ENCODE data around the gene GNG8.
"Not testable (repeated sequence)": the region's sequence is repeated elsewhere in the genome, so short reads cannot be mapped to it uniquely, and the experiment has no call there.

The GNG8 gene

GRCh38 chr19:46634656-46635218 lies 1.3 kb downstream of the GNG8 start:
- Mint-ChIP-seq H3K36me3 (ENCODE audit: insufficient read depth) (peaks cover 4% of the 10 kb centered on the region), H3K27ac (no peak overlapping the region), H3K27me3 (peaks cover 17 to 41% of the 10 kb centered on the region in 2 donors), H3K4me3 (peak overlapping the region; percentile 61 to 68), H3K4me1 (ENCODE audit: low read depth in 2 of 2) (peaks cover 12 to 14% of the 10 kb centered on the region in 2 donors), H3K9me3 (no peaks in the 10 kb centered on the region)
- DNase-seq (no peak), ATAC-seq (replicated peaks) (no peak)

- H3K27ac Mint-ChIP-seq = peak overlapping the region; percentile 18 to 80
Observed at GRCh38 chr19:46634045-46634655, 1.9 kb downstream of the GNG8 start.

GRCh38 chr19:46633130-46633529 lies 2.9 kb downstream of the GNG8 start:
- no peaks in the 10 kb centered on the region for H3K9me3 Mint-ChIP-seq
- peaks cover 4% of the 10 kb centered on the region for H3K36me3 Mint-ChIP-seq (ENCODE audit: insufficient read depth)
- DNase-seq (no peak), ATAC-seq (replicated peaks) (no peak)
- H3K4me3 Mint-ChIP-seq = peak overlapping the region; percentile 61 to 66
- H3K27me3 Mint-ChIP-seq = peaks cover 18 to 54% of the 10 kb centered on the region in 2 donors
- H3K4me1 Mint-ChIP-seq (ENCODE audit: low read depth in 2 of 2) = peaks cover 12 to 14% of the 10 kb centered on the region in 2 donors
- H3K27ac Mint-ChIP-seq = peak overlapping the region; percentile 18 to 80

More at GRCh38 chr19:46634045-46634655, 1.9 kb downstream of the GNG8 start:
- peaks cover 12 to 14% of the 10 kb centered on the region in 2 donors for H3K4me1 Mint-ChIP-seq (ENCODE audit: low read depth in 2 of 2)
- peaks cover 17 to 44% of the 10 kb centered on the region in 2 donors for H3K27me3 Mint-ChIP-seq
- no peaks in the 10 kb centered on the region for H3K9me3 Mint-ChIP-seq
- H3K36me3 Mint-ChIP-seq (ENCODE audit: insufficient read depth) = peaks cover 4% of the 10 kb centered on the region
- DNase-seq (peak; percentile 82 to 88 (median 83)), ATAC-seq (replicated peaks) (peak; percentile 66)
- peak overlapping the region; percentile 61 to 68 for H3K4me3 Mint-ChIP-seq

- Mint-ChIP-seq H3K27ac (no peak overlapping the region), H3K36me3 (ENCODE audit: insufficient read depth) (peaks cover 4% of the 10 kb centered on the region), H3K4me3 (no peak overlapping the region), H3K9me3 (no peaks in the 10 kb centered on the region), H3K27me3 (peaks cover 25 to 71% of the 10 kb centered on the region in 2 donors), H3K4me1 (ENCODE audit: low read depth in 2 of 2) (peaks cover 12 to 14% of the 10 kb centered on the region in 2 donors)
- no peak for DNase-seq
- no peak for ATAC-seq (replicated peaks)
Observed at GRCh38 chr19:46631481-46631880, 4.5 kb downstream of the GNG8 start.

- ATAC-seq (replicated peaks) = no peak
- peaks cover 4% of the 10 kb centered on the region for H3K36me3 Mint-ChIP-seq (ENCODE audit: insufficient read depth)
Observed at GRCh38 chr19:46630586-46631205, 5.3 kb downstream of the GNG8 start.

GRCh38 chr19:46629546-46630025 lies 6.4 kb downstream of the GNG8 start:
- DNase-seq (no peak), ATAC-seq (replicated peaks) (no peak)
- Mint-ChIP-seq H3K27ac (no peak overlapping the region), H3K27me3 (peaks cover 29 to 90% of the 10 kb centered on the region in 2 donors), H3K36me3 (ENCODE audit: insufficient read depth) (peaks cover 4% of the 10 kb centered on the region), H3K9me3 (no peaks in the 10 kb centered on the region), H3K4me1 (ENCODE audit: low read depth in 2 of 2) (peaks cover 7 to 11% of the 10 kb centered on the region in 2 donors), H3K4me3 (no peak overlapping the region)

More at GRCh38 chr19:46630586-46631205, 5.3 kb downstream of the GNG8 start:
- no peak overlapping the region for H3K27ac Mint-ChIP-seq
- peaks cover 10 to 14% of the 10 kb centered on the region in 2 donors for H3K4me1 Mint-ChIP-seq (ENCODE audit: low read depth in 2 of 2)
- H3K4me3 Mint-ChIP-seq = no peak overlapping the region
- DNase-seq = no peak
- H3K27me3 Mint-ChIP-seq = peaks cover 25 to 79% of the 10 kb centered on the region in 2 donors
- H3K9me3 Mint-ChIP-seq = no peaks in the 10 kb centered on the region

GRCh38 chr19:46628970-46629369 lies 7.0 kb downstream of the GNG8 start:
- H3K9me3 Mint-ChIP-seq; DNase-seq; H3K4me1 Mint-ChIP-seq (ENCODE audit: low read depth in 2 of 2); ATAC-seq (replicated peaks); H3K36me3 Mint-ChIP-seq (ENCODE audit: insufficient read depth); H3K27ac Mint-ChIP-seq; H3K4me3 Mint-ChIP-seq: not testable (repeated sequence)
- H3K27me3 Mint-ChIP-seq = peaks cover 34 to 94% of the 10 kb centered on the region in 2 donors

- Mint-ChIP-seq H3K4me3 (no peak overlapping the region), H3K27ac (no peak overlapping the region), H3K9me3 (no peaks in the 10 kb centered on the region), H3K36me3 (ENCODE audit: insufficient read depth) (peaks cover 2% of the 10 kb centered on the region), H3K27me3 (peaks cover 27 to 80% of the 10 kb centered on the region in 2 donors), H3K4me1 (ENCODE audit: low read depth in 2 of 2) (no peaks in the 10 kb centered on the region)
- no peak for ATAC-seq (replicated peaks)
- no peak for DNase-seq
Observed at GRCh38 chr19:46626446-46626845, 9.6 kb downstream of the GNG8 start.

GRCh38 chr19:46625731-46626130 lies 10.3 kb downstream of the GNG8 start:
- H3K27me3 Mint-ChIP-seq = peaks cover 30 to 79% of the 10 kb centered on the region in 2 donors
- no peaks in the 10 kb centered on the region for H3K36me3 Mint-ChIP-seq (ENCODE audit: insufficient read depth)
- ATAC-seq (replicated peaks) (no peak), DNase-seq (no peak)
- no peaks in the 10 kb centered on the region for H3K4me1 Mint-ChIP-seq (ENCODE audit: low read depth in 2 of 2)
- H3K27ac Mint-ChIP-seq = no peak overlapping the region
- no peaks in the 10 kb centered on the region for H3K9me3 Mint-ChIP-seq
- no peak overlapping the region for H3K4me3 Mint-ChIP-seq

GRCh38 chr19:46624958-46625661 lies 10.9 kb downstream of the GNG8 start, which contains the start of gene PTGIR:
PTGIR (minus strand) TSS chr19:46625089; CDS start chr19:46624225, 864 bp downstream.
- no peak for ATAC-seq (replicated peaks)
- H3K36me3 Mint-ChIP-seq (ENCODE audit: insufficient read depth) = no peaks in the 10 kb centered on the region
- peak within 1 kb of the TSS in 1 of 2 donors; percentile 24 for H3K27ac Mint-ChIP-seq
- peaks cover 0 to under 1% of the 10 kb centered on the region in 2 donors for H3K4me1 Mint-ChIP-seq (ENCODE audit: low read depth in 2 of 2)
- H3K27me3 Mint-ChIP-seq = peaks cover 30 to 72% of the 10 kb centered on the region in 2 donors
- no peak for DNase-seq
- no peaks in the 10 kb centered on the region for H3K9me3 Mint-ChIP-seq
- H3K4me3 Mint-ChIP-seq = no peak within 1 kb of the TSS

GRCh38 chr19:46623915-46624502 lies 12.0 kb downstream of the GNG8 start:
- peaks cover 0 to 4% of the 10 kb centered on the region in 2 donors for H3K4me1 Mint-ChIP-seq (ENCODE audit: low read depth in 2 of 2)

GRCh38 chr19:46622118-46622446 lies 13.9 kb downstream of the GNG8 start:
- peaks cover 0 to 4% of the 10 kb centered on the region in 2 donors for H3K4me1 Mint-ChIP-seq (ENCODE audit: low read depth in 2 of 2)
- no peaks in the 10 kb centered on the region for H3K36me3 Mint-ChIP-seq (ENCODE audit: insufficient read depth)
- no peak for DNase-seq
- peaks cover 23 to 46% of the 10 kb centered on the region in 2 donors for H3K27me3 Mint-ChIP-seq
- H3K4me3 Mint-ChIP-seq = no peak overlapping the region
- H3K9me3 Mint-ChIP-seq = no peaks in the 10 kb centered on the region
- H3K27ac Mint-ChIP-seq = no peak overlapping the region
- no peak for ATAC-seq (replicated peaks)

More at GRCh38 chr19:46623915-46624502, 12.0 kb downstream of the GNG8 start:
- DNase-seq (no peak), ATAC-seq (replicated peaks) (no peak)
- Mint-ChIP-seq H3K4me3 (no peak overlapping the region), H3K9me3 (no peaks in the 10 kb centered on the region), H3K27ac (peak overlapping the region in 1 of 2 donors; percentile 24), H3K27me3 (peaks cover 30 to 64% of the 10 kb centered on the region in 2 donors), H3K36me3 (ENCODE audit: insufficient read depth) (no peaks in the 10 kb centered on the region)

Data from effector memory CD8-positive, alpha-beta T cell (primary cell).